DMS114 treated with DMSO at 0.1 percent for 48 hours (cell line): ENCODE results near the gene SNIP1.
A peak's percentile ranks its signal among the peaks of the same experiment; 100 is the strongest.
"Not testable (repeated sequence)": the region's sequence is repeated elsewhere in the genome, so short reads cannot be mapped to it uniquely, and the experiment has no call there.

Experiments used
- DNase-seq: peaks from one replicate; lab custom pipeline; 2025; ENCODE audit not compliant: unreplicated experiment; lab: John Stamatoyannopoulos, UW

Gene SNIP1

DNA sequence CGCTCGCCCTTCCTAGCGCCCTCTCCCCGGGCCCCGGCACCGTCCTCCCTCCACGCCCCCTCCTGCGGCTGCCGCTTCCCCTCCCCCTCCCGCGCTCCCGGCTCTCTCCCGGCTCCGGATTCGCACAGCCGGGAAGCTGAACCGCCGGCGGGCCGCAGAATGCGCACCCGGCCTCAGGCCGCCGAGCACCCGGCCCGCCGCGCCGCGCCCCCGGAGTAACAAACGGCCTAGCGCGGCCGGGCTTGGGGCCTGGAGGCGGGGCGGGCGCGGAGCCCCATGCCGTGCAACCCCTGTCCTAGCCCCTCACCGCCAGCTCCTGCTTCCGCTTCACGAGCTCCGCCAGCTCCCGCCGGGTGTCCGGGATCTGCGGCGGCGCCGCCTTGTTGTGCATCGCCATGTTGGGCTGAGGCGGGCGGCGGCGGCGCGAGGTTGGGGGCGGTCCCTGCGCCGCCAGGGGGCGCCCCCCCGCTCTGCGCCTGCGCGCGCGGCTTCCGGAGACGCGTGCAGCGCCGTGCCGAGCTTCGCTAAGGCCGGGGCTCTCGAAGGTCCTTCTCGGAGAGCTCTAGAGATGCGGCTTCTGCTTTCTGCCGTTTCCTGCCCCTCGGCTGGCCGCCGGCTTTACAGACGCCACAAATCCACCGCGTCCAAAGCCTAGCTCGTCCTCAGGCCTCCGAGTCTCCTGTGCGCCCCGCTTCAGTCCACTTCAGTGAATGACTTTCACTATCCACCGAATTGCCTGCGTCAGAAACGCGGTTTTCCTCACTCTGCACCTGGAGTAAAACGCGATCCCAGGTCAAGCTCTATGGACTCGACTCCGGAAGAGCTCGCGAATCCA is 39.5 kb downstream of the SNIP1 start, which contains the start of gene MEAF6:
Gene MEAF6, minus strand, starts transcription at position 417 of the 835 bp plus-strand sequence. Its CDS starts 20 bp downstream, at position 397.
- peak; percentile 66 for DNase-seq

DNA sequence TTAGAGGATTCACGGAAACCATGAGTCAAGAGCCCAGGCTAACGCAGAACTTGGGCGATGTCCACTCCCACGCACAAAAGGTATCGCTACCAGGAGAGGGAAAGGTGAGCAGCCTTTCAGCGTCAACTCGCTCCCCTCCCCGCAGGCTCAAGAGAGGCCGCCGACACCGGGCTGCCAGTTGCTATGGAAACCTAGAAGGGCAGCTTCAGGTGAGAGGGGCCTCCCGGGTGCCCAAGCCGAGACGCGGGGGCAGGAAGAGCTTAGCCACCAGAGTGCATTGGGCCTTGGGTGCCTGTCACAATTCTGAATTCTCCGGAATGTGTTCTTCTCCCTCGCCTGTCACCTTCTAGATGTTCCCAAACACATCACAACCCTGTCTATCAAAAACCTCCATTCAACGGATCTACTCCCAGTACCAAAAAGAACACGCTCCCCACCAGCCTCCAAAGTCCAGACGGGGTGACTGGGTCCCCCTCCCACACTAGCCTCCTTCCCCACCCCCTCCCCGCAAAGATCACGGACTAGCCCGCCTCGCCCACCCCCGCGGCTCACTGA is 40.2 kb downstream of the SNIP1 start:
- peak; percentile 18 for DNase-seq

DNA sequence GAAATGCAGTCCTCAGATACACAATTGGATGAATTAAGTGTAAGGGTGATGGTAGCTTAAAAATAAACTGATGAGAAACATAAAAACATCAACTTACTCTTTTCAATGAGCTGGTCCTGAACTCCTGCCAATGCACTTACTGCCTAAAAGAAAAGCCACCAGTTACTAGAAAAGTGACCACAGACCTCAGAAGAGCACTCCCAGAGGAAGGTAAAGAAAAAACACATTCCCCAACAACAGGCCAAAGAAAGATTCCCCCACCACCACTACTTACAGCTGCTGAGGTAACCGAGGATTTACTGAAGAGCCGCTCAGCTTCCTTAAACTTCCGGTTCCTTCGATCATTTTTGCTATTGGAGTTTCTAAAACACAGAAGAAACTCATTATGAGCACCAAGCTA is 44.9 kb downstream of the SNIP1 start:
- peak; percentile 52 for DNase-seq

DNA sequence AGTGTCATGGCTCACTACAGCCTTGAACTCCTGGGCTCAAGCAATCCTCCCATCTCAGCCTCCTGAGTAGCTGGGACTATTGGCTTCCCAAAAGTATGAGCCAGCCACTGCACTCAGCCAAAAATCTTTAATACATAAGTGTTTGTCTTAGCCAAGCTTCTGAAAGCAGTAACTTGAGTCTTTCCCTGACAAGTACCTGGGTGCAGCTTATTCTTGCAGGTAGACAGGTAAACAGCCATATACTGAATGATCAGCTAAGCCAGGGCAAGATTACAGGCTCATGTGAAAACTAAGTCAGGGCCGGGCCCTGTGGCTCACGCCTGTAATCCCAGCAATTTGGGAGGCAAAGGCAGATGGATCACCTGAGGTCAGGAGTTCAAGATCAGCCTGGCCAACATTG is 47.4 kb downstream of the SNIP1 start:
- DNase-seq, result no peak

DNA sequence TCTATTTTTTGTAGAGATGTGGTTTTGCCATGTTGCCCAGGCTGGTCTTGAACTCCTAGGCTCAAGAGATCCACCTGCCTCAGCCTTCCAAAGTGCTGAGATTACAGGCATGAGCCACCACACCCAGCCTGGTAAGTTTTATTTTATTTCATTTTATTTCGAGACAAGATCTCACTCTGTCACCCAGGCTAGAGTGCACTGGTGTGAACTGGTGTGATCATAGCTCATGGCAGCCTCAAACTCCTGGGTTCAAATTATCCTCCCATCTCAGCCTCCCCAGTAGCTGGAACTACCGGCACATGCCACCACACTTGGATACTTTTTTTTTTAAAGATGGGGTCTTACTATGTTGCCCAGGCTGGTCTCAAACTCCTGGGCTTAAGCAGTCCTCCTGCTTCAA is 51.3 kb downstream of the SNIP1 start:
- not testable (repeated sequence) for DNase-seq

DNA sequence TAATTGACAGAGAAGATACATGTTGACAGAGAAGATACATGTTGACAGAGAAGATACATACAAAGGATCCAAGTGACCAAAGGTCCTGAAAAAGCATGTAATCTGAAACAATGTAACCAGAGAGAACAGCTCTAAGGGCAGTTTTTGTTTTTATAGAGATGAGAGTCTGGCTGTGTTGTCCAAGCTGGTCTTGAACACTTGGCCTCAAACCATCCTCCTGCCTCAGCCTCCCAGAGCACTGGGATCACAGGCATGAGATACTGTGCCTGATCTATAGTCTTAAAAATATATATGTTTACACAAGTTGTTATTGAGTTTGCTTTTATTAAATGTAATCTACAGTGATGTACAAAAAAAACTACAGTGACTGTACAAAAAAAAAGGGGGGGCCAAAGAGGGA is 52.0 kb downstream of the SNIP1 start:
- no peak for DNase-seq

DNA sequence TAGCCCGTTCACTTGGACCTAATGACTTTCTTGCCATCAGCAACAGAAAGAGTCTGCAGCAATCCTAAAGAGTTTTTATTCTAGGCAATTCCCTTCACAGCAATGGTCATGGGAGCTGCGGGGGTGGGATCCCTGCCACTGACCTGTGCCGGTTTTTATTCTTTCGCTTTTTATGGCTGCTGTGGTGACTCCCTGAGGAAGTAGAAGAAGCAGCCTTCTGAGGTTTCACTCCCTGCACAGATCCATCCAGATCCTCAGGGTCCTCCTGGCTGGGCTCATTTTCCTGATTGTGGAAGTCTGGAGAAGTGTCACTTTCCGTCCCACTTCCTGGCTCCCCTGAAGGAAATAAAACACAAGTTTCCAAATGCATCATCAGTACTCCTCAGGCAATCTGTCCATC is 52.4 kb downstream of the SNIP1 start:
- DNase-seq, result no peak

DNA sequence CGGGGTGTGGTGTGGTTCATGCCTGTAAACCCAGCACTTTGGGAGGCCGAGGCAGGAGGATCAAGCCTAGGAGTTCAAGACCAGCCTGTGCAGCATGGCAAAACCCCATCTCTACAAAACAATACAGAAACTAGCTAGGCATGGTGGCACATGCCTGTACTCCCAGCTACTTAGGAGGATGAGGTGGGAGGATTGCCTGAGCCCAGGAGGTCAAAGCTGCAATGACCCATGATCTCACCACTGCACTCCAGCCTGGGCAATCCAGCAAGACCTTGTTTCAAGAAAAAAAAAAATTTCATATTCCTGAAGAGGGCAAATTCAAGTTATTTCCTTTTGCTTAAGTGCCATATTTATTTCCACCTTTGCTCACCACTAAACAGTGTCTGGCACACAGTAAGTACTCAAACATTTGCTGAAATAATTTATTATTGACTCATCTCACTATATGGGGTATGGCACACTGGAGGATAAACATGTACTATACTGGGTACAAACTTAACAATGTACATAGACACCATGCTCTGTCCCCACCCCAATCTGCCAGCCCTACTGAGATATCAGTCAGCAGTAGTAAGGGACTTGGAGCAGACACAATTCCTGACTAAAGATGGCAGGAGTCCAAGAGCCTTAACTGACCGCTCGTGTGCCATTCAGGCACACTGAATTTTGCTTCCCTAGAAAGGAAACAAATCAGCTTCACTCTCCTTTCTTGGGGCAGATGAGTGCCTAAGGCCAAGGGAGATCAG is 55.0 kb downstream of the SNIP1 start:
- no peak for DNase-seq

DNA sequence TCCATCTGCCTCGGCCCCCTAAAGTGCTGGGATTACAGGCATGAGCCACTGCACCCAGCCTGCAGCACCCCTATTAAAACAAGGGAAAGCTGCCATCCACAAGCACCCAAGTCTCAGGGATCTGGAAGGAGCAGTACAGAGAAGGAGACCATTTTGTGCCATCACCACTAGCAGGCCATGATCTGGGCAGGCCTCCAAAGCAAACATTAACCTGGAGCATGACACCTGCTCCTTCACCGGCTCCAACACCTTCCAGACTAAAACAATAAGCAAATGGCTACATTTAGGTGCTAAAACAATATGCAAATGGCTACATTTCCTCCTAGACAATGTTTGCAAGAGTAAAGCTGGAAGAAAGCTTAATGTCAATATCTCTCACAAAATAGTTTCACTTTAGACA is 56.3 kb downstream of the SNIP1 start:
- no peak for DNase-seq

DNA sequence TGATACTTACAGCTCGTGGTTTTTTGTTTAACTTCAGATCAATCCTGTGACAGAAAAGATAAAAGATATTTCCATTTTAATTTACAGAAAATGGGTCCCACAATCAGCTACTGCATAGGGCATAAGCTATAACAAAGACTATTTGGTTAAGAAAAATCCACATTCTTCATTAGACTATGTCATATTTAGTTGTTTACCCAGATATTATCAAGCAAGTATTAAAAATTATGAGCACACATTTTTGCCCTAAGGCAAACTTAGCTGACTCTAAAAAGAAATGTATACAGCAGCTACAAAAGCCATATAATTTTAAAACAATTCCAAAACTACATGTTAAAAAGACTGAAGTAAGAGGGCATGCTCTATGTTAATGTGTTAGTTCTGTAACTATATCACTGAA is 58.2 kb downstream of the SNIP1 start:
- DNase-seq, result no peak

DNA sequence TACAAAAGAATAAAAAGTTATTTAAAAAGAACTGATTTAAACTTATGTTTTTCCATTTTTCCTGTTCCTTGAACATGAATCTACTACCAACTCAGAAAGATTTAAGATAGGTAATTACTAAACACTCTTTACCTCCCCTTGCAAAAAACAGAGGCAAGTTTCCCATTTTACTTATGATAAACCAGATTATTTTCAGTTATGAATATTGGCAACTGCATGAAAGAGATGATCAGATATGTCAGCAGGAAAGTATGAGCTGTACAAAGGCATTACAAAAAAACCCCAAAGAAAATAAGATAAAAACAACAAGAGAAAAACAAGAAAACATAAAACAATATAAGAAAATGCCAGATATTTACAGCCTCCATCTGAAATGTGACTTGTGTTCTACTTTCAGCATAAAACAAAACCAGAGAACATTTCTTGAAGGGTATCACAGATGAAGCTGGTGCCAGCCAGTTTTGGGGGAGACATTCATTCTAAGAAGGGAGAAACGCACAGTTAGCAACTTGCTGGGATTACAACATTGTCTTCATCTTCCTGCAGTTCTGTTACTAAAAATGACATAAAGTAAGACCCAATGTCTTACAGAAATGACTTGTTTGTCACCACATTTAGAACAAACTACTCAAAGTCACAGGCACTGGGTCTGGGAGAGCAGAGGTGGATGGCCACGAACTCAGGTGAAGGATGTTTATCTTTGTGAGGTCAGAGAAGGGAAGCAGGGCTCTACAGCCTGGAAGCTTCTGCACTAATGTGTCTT is 60.6 kb downstream of the SNIP1 start:
- DNase-seq, result no peak

DNA sequence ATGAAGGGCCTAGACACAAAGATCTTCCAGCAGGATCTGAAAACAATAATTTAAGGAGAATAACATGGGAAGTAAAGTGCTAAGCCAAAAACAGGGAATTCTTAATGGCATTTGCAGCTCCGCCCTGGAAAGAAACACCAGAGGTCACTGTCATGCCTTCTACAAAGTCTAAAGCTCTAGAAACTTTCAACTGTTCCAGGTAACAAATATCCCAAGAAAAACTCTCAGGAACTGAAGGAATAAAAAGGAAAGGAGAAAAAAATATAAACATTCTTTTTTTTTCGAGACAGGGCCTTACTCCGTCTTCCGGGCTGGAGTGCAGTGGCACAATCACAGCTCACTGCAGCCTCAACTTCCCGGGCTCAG is 66.5 kb downstream of the SNIP1 start:
- DNase-seq, result no peak

DNA sequence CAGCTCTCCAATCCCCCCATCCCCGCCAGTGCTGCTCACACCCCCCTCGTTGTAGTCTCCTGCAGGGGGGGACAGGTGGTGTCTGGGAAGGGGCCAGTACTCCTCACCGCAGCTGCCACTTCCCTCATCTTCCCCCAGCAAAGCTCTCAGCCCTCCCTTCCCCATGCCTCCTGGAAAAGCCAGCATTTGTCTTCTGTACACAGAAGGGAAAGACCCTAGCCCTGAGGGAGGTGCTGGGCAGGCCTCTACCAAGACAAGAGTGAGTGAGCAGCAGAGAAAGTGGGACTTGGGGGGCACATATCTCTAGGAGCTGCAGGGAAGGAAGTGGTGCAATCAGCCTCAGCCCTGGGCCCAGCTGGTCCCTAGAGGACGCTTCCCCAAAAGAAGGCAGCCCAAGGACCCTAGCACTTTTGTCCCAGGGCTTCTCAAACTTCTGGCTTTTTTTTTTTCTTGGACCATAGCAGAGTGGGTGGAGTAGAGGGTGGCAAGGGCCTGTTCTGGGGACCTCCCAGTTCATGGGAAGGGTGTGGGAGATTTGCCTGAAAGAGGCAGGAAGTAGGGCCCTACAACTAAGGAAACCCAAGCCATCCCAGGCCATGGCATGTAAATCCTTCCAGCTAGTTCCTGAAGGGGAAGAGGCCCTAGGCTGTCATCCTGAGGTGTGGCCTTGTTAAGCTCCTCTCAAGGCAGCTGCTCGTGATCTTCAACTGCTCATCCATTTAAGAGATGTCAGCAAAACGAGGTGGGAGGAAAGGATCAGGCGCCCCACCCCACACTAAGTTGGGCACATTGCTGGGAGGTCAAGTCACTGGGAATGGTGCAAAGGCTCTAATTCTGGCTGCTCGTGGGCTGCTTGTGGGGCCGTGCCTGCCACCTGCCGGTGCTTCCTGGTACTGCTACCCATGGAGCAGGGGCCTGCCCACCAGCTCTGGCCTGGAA is 67.1 kb downstream of the SNIP1 start:
- DNase-seq, result peak; percentile 33

DNA sequence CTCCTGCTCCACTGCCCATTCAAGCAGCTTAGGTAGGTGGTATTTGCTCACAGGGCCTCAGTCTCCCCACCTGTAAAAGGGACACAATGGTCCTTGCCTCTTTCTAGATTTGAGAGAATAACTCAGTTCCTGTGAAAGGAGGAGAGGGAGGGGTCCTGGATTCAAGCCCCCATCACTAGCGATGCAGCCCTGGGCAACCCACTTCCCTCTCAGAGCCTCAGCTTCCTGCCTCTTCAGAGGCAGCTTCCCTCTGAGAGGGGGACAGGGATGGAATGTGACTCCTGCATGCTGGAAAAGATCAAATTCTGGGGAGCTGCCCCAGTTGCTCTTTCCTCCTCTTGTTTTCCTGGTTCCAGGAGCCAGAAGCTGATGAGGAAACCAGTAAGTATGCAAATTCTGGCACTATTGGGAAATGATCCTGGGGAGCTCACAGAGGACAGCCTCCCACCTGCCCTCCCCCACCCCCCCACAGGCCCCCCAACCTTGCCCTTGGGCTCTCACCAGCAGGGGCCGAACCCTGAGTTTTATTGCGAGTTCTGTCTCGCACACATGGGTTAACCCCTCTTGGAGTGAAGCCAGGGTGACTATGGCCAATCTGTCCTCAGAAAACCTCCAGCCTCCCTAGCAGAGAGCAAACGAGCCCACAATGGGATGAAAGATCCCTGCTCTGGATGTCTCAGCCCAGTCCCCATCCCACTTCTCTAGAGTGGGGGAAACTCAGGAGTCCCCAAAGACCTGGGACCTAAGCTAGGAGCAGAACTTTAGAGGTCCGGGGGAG is 68.0 kb downstream of the SNIP1 start:
- no peak for DNase-seq
